Tibial nerve (tissue), 3 donors: Measurements from ENCODE around the gene GNA14.

Experiments used
- CTCF ChIP-seq, 5 experiments: fragments of 200-600 bp in 3 of 5; fragments of 450-650 bp in 2 of 5; sonication (generic) in 3 of 5; IDR thresholded peaks; one replicate each; pipeline ENCODE4 v1.5.1; 2016 to 2019; ENCODE audit warnings: antibody characterized with exemption in 5 of 5, mild to moderate bottlenecking in 3 of 5, moderate library complexity in 2 of 5
- POLR2A ChIP-seq, 2 donors: fragments of 450-650 bp; IDR thresholded peaks; one replicate each; pipeline ENCODE4 v1.6.1; 2017; ENCODE audit warnings: antibody characterized with exemption in 2 of 2, mild to moderate bottlenecking in 2 of 2, moderate library complexity in 2 of 2

- TF ChIP-seq CTCF (IDR thresholded peaks at IDR 0.05): no peak
- TF ChIP-seq POLR2A (IDR thresholded peaks at IDR 0.05): no peak
Measured at GRCh38 chr9:77601476-77602099, 46.5 kb downstream of the GNA14 start.
